GM18498 (cell line): ENCODE results near the gene CARD11.
"Not testable (repeated sequence)": the region's sequence is repeated elsewhere in the genome, so short reads cannot be mapped to it uniquely, and the experiment has no call there.

ENCODE experiments used
- ATAC-seq: cut with Tn5 transposase; IDR thresholded peaks from one replicate; pipeline ENCODE4 v1.9.1; 2021; ENCODE audit warnings: mild to moderate bottlenecking, moderate library complexity; ENCODE audit not compliant: unreplicated experiment

Gene CARD11

GRCh38 chr7:2966466-2967078 lies 77.1 kb downstream of the CARD11 start:
- no peak for ATAC-seq

- no peak for ATAC-seq
Measured at GRCh38 chr7:2965745-2966270, 77.9 kb downstream of the CARD11 start.

- no peak for ATAC-seq
Measured at GRCh38 chr7:2965301-2965700, 78.4 kb downstream of the CARD11 start.

- ATAC-seq: no peak
Measured at GRCh38 chr7:2964208-2964607, 79.5 kb downstream of the CARD11 start.

- ATAC-seq: no peak
Measured at GRCh38 chr7:2962865-2963264, 80.8 kb downstream of the CARD11 start.

GRCh38 chr7:2959828-2960599 lies 83.7 kb downstream of the CARD11 start:
- no peak for ATAC-seq

- ATAC-seq: no peak
Measured at GRCh38 chr7:2959103-2959680, 84.5 kb downstream of the CARD11 start.

- ATAC-seq: no peak
Measured at GRCh38 chr7:2958416-2959102, 85.1 kb downstream of the CARD11 start.

- ATAC-seq: not testable (repeated sequence)
Measured at GRCh38 chr7:2957369-2957727, 86.3 kb downstream of the CARD11 start.

- ATAC-seq: no peak
Measured at GRCh38 chr7:2956526-2957368, 86.9 kb downstream of the CARD11 start.

GRCh38 chr7:2956076-2956475 lies 87.6 kb downstream of the CARD11 start:
- no peak for ATAC-seq

- ATAC-seq: no peak
Measured at GRCh38 chr7:2955269-2955668, 88.4 kb downstream of the CARD11 start.

GRCh38 chr7:2954433-2954853 lies 89.2 kb downstream of the CARD11 start:
- no peak for ATAC-seq

- ATAC-seq: no peak
Measured at GRCh38 chr7:2953588-2954407, 89.9 kb downstream of the CARD11 start.

- ATAC-seq: no peak
Measured at GRCh38 chr7:2953099-2953498, 90.6 kb downstream of the CARD11 start.

GRCh38 chr7:2952316-2952715 lies 91.4 kb downstream of the CARD11 start:
- ATAC-seq: no peak

GRCh38 chr7:2950578-2950977 lies 93.1 kb downstream of the CARD11 start:
- no peak for ATAC-seq

- ATAC-seq: no peak
Measured at GRCh38 chr7:2948749-2949148, 94.9 kb downstream of the CARD11 start.

GRCh38 chr7:2947058-2947780 lies 96.4 kb downstream of the CARD11 start:
- no peak for ATAC-seq
